Daoy (cell line): Measurements from ENCODE around the gene AHI1. TPM values are rescaled to one million over a fixed set of nuclear protein-coding genes. Genes with fewer than 3 reads are reported as not detected.
"Not testable (repeated sequence)": the region's sequence is repeated elsewhere in the genome, so short reads cannot be mapped to it uniquely, and the experiment has no call there.

Experiments
- DNase-seq: peaks from one replicate; pipeline ENCODE4 v3.0.0-alpha.2; 2015; ENCODE audit warnings: low read depth
- total RNA-seq: library from RNA; depleted of rRNA; stranded (reverse); fragments of >200 nt; shearing (Covaris generic); gene quantifications from 2 replicates; pipeline ENCODE4 v1.2.3, GENCODE V29; 2014

AHI1 gene
- total RNA-seq, 1 experiment from 2014 or later, result 7.8 TPM

DNA sequence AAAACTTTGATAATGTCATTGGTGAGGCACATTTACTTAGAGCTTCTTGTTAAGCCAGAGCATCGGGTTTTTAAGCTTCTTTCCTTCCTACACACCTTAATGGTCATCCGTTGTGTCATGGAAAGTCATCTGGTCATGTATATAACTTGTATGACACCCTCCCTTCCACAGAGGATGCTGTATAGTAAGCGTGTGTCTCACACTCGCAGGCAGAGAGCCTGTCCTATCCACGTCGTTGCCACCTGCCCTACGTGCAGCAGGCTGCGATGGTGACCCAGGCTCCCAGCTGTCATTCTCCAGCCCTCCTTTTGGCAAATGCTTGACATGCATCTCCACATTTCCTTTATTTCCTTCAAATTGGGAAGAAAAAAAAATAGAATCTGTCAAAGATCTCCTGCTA is 230.9 kb downstream of the AHI1 start:
- no peak for DNase-seq

DNA sequence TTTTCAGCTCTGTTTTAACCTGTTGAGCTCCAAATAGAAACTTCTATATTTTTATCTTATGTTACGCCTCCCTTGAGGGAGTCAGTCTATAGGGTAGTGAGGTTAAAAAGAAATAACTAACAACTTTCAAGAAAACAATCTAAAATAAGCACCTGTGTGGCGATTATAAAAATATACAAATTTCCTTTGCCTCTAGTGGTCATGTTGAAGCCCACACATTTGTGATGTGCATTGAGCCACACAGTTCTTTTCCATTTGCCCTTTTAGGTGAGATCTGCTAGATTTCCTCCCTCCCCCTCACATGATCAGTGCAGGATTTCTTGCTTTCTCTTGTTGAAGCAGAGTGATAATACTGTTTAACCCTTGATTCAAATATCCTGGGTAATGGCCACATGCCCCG is 232.3 kb downstream of the AHI1 start:
- no peak for DNase-seq

DNA sequence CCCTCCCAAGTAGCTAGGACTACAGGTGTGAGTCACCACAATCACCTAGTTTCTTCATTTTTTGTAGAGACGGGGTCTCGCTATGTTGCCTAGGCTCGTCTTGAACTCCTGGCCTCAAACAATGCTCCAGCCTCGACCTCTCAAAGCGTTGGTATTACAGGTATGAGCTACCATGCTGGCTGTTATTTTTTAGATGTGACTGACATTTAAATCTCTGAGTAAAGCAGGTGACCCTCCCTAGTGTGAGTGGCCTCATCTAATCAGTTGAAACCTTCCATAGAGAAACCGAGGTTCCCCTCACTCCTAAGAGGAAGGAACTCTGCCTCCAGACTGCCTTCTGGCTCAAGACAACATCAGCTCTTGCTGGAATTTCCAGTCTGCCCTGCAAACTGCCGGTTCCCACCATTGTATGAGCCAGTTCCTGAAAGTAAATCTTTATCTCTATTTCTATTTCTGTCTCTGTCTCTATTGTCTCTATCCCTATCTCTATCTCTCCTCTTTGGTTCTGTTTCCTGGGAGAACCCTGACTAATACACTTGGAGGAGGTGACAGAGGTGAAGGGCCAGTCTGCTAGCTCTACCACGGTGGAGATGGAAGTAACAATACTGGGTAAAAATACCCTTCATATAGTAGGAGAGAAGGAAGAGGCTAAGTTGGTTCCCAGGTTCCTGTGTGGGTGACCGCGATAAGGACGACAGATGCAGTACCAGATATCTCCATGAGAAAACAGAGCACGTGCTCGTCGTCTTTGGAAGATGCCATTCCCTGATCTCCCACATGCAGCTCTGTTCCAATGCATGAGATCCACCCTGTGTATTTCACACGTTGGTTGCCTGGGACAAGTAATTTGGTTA is 235.4 kb downstream of the AHI1 start:
- DNase-seq, result no peak

DNA sequence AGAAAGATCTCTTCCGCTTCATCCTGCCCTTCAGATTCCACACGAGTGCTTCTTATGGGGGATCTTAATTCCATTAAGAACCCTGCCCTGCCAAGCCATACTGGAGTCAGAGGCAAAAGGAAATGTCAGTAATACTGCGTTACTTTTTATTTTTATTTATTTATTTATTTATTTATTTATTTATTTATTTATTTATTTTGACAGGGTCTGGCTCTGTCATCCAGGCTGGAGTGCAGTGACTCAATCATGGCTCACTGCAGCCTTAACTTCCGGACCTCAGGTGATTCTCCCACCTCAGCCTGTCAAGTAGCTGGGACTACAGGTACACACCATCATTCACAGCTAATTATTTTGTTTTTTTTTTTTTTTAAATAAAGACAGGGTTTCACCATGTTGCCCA is 236.9 kb downstream of the AHI1 start:
- no peak for DNase-seq

DNA sequence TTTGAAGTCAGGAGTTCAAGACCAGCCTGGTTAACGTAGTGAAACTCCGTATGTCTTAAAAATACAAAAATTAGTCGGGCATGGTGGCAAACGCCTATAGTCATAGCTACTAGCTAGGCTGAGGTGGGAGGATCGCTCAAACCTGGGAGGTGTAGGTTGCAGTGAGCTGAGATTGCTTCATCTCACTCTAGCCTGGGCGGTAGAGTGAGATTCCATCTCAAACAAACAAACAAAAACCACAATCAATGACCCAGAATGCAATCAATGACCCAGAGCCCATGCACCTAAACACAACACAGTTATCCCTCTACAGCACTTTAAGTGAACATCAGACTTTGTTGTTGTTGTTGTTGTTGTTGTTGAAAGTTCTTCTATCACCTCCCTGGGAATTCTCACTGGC is 238.6 kb downstream of the AHI1 start:
- no peak for DNase-seq

DNA sequence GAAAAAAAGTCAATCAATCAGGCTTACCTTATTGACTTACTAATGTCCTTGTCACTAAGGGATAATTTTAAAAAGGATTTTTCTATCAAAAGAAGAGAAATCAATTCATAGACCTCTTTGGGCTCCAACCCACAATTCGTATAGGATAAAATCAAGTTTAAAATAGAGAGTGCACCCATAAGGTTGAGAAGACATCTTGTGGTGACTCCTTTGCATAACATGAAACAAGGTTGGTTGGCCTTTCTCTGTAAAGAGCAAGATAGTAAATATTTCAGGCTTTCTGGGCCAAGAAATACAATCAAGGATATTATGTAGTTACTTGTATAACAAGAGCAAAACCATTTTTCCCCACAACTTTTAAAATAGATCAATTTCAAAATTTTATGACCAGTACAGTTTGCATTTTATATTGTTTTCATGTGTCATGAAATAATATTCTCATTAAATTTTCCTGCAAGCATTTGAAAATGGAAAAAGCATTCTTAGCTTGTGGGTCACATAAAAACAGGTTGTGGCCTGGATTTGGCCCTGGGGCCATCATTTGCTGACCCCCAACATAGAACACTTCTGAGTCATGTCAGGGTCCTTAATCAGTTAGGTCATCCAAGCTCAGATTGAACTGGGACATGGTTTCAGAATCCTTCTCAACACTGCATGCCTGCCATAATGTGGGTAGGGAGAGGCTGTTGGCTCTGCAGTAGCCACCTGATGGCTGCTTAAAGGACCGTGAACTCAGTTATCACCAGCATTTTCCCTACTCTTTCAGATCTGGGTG is 239.7 kb downstream of the AHI1 start:
- DNase-seq, result no peak

DNA sequence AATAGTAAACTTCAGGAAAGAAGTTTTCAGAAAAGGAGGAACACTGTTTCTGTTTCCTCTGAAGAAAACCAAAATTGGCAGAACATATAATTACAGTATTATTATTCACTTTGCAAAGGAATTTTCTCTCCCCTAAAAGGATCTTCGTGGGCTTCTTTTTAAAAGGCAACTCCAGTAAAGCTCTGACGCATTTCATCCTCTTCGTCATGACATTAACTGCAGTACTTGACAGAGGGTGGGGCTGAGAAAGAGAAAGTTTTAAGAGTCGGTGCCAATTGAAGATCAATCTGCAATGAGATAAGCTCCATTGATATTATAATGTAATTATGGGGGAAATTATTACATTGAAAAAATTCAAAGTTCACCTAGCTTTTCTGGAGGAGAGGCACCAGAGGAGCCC is 240.7 kb downstream of the AHI1 start:
- DNase-seq, result no peak

DNA sequence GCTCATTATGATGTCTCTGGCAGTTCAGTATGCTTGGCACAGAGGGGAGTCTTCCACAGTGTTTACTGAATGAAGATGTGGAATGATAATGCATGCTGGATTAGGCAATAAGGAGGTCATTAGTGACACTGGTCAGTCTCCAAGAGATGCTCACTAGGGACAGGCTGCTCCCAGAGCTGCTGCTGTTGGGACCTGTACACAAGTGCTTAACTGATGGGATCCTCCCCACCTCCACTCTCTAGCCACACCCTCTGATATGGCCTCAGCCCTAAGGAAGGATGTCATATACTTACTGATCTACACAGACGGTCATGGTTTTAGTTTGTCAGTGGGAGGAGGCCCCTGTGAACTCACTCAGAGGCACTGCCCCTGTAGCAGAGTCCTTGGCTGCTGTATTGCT is 243.1 kb downstream of the AHI1 start:
- DNase-seq, result no peak

DNA sequence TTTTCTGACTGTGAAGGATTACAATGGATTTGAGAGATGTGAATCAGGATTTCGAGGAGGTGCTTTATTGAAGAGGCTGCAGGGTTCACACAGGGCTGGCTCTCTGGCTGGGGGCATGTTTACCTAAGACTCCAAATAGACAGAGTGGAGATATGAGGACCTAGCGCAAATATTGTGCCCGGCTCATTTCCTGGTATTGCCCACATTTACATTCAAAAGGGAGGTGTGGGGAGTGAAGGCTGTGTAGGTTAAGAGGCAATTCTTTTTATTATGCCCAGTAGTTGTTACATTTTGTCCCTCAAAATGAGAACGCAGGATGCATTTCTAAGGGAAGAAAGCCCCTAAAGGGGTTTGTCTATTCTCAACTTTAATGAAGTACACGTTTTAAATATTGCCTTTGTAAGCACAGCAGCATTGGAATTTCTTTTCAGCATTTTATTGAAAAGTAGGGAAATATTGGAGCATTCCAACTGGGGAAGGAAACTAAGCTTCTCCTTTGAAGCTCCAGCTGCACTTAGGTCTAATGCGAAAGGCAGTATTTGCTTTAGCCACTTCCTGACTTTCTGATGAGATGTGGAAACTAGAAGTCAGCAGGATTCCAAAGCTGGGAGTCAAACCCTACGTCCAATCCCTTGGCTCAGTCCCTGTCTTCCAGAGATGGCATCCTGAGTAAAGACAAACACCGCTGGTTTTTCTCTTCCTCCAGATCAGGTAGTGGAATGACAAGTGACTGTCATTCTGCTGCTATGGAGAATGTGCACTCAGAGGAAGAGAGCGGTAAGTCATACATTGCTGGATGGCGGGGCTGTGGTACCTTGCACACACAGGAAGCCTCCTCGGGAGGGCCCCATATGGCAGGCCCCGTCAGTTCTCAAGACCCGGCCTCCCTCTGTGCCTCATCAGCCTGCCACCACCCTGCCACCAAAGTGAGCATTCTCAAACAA is 245.8 kb downstream of the AHI1 start:
- no peak for DNase-seq

DNA sequence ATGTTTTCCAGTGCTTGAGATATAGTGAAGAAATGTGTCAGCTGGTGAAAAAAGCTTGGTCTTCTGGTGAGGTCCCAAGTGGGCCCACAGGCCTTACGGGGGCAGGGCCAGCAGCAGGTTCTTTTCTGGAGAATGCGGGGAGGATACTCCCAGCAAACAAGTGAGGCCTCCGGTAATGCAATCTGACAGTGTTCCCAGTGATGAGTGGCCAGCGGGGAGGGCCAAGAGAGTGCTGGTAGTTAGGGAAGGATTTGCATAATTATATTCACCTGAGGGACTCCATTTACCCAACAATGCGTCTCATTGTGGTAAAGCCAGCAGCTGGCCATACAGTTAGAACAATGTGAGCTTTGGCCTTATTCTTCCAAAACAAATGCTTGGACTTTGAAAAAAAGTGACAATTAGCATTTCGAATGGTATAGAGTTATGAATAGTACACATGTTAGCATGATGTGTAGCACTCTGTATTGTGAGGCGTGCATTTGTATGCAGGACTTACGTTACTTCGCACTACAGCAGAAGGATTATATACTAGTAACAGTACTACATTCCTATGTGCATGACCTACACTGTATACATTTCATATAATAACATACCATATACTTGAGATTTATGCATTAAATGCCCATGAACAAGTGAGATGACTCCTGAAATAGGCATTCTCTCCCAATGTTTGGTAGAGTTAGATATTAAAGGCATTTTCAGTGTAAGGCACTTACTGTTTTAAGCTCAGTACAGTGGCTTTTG is 246.6 kb downstream of the AHI1 start:
- no peak for DNase-seq

DNA sequence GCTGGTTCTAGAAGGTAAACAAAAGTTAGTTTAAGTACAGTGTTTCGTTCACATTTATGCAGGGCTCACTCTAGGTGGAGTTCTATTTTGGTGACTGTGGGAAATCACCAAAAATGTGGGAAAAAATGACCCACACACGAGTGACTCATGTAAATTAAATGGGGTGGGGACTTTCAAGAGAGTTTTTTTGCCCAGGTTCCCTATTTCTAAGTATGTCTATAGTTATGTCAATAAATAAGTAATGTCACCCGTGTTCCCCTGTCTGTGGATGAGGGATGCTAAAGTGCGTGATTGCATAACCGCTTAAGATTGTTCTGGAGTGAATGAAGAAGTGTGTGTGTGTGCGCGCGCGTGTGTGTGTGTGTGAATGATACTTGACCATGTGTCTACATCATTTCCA is 247.3 kb downstream of the AHI1 start:
- no peak for DNase-seq

DNA sequence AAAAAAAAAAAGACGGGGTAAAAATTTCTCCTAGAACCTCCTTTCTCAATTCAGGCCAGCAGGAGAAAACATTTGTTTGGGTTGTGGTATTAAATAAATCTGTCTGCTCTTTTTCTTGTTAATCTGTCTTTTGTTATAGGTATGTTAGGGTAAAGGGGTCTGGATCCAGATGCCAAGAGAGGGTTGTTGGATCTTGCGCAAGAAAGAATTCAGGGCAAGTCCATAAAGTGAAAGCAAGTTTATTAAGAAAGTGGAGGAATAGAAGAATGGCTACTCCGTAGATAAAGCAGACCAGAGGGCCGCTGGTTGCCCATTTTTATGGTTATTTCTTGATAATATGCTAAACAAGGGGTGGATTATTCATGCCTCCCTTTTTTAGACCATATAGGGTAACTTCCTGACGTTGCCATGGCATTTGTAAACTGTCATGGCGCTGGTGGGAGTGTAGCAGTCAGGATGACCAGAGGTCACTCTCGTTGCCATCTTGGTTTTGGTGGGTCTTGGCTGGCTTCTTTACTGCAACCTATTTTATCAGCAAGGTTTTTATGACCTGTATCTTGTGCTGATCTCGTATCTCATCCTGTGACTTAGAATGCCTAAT is 251.0 kb downstream of the AHI1 start:
- DNase-seq, result not testable (repeated sequence)

DNA sequence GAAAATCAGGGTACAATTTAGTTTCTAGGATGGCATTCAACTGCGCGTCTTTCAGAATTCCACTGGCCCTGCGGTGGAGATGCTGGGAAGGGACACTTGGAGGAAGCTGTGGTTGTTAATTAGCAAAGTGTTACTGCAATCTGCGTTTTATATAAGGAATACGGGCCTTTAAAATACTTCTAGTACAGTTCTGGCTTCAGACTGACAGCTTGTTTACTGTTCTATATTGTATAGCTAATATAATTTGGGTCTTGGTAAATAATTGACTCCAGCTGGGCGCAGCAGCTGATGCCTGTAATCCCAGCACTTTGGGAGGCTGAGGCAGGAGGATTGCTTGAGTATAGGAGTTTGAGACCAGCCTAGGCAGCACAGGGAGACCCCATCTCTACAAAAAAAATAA is 252.7 kb downstream of the AHI1 start:
- DNase-seq, result no peak

DNA sequence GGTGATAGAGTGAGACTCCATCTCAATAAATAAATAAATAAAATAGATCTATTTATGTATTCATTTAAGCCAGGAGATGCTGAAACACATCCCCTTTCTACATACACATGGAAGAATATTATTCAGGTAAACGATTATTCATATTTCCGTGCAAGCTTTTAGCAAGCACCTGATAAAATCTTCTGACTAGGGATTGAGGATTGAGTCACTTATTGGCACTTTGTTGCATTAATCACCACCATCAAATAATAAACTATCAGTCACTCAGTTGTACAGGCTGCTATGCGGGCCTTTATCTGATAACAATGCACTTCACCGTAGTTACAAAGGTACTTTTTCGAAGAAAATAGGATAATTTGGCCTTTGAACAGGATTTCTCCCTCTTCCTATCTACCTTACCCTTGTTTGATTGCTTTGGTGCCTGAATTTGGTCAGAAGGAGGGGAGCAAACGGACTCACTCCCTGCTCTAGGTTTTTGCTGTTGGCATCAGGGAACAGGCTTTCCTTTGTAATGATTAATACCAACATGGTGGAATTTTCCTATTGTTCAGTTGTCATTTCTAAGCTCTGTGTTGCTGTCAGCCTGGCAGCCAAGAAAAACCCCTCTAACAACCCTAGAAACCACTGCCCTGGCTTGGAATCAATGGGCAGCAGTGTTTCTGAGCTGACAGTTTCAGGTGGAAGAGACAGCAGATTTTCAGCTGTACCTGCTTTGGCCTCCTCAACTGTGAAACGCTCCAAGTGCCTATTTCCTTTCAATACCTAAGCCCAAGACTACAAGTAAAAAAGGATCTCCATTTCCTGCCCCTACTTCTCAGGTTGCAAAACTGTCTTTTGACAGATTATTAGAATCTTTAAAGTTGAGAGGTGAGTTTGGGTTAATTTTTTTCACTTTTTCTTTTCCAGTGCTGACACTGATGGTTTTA is 253.4 kb downstream of the AHI1 start:
- DNase-seq, result no peak

DNA sequence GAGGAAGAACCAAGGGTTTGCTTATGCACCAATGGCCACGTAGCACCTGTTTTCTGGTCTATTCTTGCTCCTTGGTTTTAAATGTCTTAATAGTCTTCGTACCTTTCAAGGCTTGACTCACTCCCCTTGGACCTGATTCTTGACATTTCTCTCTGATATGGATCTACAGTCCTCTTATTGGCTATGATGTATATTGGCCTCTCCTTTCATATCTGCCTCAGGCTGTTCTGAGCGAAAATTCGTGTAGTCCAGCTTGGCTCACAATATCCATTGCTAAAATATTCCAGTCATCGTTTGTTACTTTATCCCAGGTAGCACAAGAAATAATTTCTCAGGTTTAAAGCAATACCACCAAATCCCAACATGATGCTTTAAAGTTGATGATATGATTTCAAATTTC is 256.8 kb downstream of the AHI1 start:
- DNase-seq, result no peak

DNA sequence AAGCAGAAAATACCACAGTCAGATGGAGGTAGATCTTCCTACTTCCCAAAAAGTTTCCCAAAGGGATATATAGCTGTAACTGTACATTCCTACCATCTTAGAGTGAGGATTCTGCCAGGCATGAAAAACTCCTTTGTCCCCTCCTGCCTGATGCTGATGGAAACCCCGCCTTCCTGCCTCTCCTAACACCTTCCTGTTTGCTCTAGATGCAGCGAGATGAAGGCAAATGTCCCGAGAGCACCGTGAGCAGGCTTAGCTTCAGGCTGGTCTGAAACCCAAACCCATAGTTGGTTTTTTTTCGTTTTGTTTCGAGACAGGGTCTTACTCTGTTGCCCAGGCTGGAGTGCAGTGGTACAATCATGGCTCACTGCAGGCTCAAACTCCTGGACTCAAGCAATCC is 260.8 kb downstream of the AHI1 start:
- no peak for DNase-seq

DNA sequence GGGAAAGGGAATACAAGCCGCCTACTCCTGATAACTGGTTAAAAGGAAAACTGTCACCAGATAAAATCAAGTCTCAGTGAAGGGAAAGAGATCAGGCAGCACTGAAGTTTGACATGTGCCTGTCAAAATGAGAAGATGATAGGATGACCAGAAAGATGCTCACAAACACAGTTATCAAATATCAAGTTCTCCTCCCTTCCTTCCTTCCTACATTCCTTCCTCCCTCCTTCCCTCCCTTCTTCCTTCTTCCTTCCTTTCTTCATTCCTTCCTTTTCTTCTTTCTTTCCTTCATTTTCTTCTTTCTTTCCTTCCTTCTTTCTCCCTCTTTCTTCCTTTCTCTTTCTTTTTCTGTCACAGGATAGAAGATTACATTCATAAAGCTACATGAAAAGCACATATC is 261.2 kb downstream of the AHI1 start:
- no peak for DNase-seq

DNA sequence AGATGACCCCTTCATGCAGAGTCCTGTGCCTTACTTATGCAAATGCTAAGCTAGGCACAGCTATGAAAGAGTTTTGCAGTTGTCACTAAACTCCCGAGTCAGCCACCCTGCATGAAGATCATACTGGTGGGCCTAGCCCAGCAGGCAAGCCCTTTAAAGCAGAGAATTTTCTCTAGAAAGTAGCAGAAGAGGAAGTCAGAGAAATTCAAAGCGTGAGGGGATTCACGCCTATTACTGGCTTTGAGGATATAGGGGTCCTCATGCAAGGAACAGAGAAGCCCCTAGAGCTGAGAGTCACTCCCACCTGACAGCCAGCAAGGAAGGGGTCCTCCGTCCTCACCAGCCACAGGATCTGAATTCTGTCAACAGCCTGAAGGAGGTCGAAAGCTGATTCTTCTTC is 261.8 kb downstream of the AHI1 start:
- DNase-seq, result no peak

DNA sequence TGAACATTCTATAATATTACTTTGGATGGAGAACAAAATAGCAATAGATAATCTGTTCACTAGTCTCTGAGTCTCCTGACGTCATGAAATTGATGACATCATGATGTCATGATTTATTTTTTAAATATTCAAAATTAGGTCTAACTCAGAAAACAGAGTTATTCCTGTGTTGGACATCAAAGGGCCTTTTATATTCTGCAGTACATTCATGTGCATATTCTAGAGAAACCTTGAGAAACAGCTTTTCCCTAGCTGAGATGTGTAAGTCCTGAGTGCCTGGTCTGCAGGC is 263.1 kb downstream of the AHI1 start:
- no peak for DNase-seq
